Endothelial cell of umbilical vein (primary cell): ENCODE results near the gene RARA.

ENCODE experiments used
- EZH2 ChIP-seq: IDR thresholded peaks from 2 replicates; pipeline ENCODE4 v1.6.1; 2012; ENCODE audit warnings: borderline replicate concordance, low read depth, mild to moderate bottlenecking, moderate library complexity, low read length, inconsistent platforms; ENCODE audit not compliant: severe bottlenecking
- FOS ChIP-seq: IDR thresholded peaks from 2 replicates; pipeline ENCODE4 v1.6.1; 2011; ENCODE audit warnings: mild to moderate bottlenecking, low read length, moderate library complexity, borderline replicate concordance; ENCODE audit not compliant: insufficient read depth
- JUN ChIP-seq: IDR thresholded peaks from 2 replicates; pipeline ENCODE4 v1.6.1; 2011; ENCODE audit warnings: borderline replicate concordance, low read depth; ENCODE audit not compliant: insufficient read length, insufficient read depth
- POLR2A ChIP-seq: IDR thresholded peaks from 2 replicates; pipeline ENCODE4 v1.6.1; 2012; ENCODE audit warnings: low read depth, mild to moderate bottlenecking, control low read depth, low read length
- TF ChIP-seq, protein P1 (sequence below), 2 donors: IDR thresholded peaks; 1 replicate in 1 of 2; 2 replicates in 1 of 2; pipeline ENCODE4 v1.5.1; 2011; ENCODE audit warnings: low read length in 2 of 2, mild to moderate bottlenecking in 2 of 2, moderate library complexity in 2 of 2, control low read depth in 1 of 2, inconsistent platforms in 1 of 2, low read depth in 1 of 2; ENCODE audit not compliant: insufficient read depth in 1 of 2; ENCODE audit errors: extremely low read depth in 1 of 2

DNA sequence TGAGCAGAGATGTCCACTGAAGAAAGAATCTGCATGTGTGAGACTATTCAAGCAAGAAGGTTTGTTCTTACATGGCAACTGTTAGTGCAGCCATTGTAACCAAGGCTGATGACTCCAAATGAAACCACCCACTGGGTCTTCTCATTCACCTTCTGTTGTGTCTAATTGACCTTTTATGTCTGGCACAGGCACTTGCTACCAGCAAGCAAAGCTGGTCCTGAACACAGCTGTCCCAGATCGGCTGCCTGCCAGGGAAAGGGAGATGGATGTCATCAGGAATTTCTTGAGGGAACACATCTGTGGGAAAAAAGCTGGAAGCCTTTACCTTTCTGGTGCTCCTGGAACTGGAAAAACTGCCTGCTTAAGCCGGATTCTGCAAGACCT, 17.7 kb upstream of the RARA start:
- TF ChIP-seq, protein P1, sequence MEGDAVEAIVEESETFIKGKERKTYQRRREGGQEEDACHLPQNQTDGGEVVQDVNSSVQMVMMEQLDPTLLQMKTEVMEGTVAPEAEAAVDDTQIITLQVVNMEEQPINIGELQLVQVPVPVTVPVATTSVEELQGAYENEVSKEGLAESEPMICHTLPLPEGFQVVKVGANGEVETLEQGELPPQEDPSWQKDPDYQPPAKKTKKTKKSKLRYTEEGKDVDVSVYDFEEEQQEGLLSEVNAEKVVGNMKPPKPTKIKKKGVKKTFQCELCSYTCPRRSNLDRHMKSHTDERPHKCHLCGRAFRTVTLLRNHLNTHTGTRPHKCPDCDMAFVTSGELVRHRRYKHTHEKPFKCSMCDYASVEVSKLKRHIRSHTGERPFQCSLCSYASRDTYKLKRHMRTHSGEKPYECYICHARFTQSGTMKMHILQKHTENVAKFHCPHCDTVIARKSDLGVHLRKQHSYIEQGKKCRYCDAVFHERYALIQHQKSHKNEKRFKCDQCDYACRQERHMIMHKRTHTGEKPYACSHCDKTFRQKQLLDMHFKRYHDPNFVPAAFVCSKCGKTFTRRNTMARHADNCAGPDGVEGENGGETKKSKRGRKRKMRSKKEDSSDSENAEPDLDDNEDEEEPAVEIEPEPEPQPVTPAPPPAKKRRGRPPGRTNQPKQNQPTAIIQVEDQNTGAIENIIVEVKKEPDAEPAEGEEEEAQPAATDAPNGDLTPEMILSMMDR (IDR thresholded peaks at IDR 0.05; ENCODE audit: extremely low read depth in 1 of 2, insufficient read depth in 1 of 2, low read depth in 1 of 2, low read length in 2 of 2), result no peak
- TF ChIP-seq POLR2A (no peak), EZH2 (no peak), JUN (no peak), FOS (no peak)
